HepG2 (cell line): ENCODE data around the gene SMAP1. TPM values are rescaled to one million over a fixed set of nuclear protein-coding genes. Genes with fewer than 3 reads are reported as not detected.

Source experiments
- ATAC-seq: fragments of 200-7000 bp; cut with Tn5 transposase; 3 replicates; pipeline ENCODE4 v1.9.1; 2020; ENCODE audit warnings: mild to moderate bottlenecking, moderate library complexity
- BruUV-seq: library from RNA; stranded (reverse); fragments of 400-500 nt; replicated peaks from 2 replicates; lab custom pipeline; 2021; lab: Mats Ljungman, UMichigan
- CTCF ChIA-PET: fragments of 300-600 bp; formaldehyde crosslinking; extraction: SDS; loops from one replicate; lab custom pipeline; 2021; ENCODE audit warnings: low total read pairs, inconsistent platforms, low intra/inter-chr PET ratio; lab: Yijun Ruan, JAX
- POLR2A ChIA-PET: fragments of 350-600 bp; sonication (Branson Sonifier 250); formaldehyde crosslinking; loops from one replicate; lab custom pipeline; 2020; ENCODE audit warnings: antibody characterized with exemption, inconsistent platforms; lab: Yijun Ruan, JAX
- DNase-seq: peaks from one replicate; pipeline ENCODE4 v3.0.0-alpha.2; 2015; ENCODE audit warnings: low spot score
- FAIRE-seq: peaks from 3 replicates; lab custom pipeline; 2011; peaks lifted over from hg19 to GRCh38; lab: Jason Lieb, UNC
- H2AFZ ChIP-seq: one replicate; pipeline ENCODE4 v1.6.1; 2011; ENCODE audit warnings: low read length, inconsistent platforms
- H3K27ac ChIP-seq: fragments of 300-600 bp; 3 replicates; pipeline ENCODE4 v1.8.0; 2011; ENCODE audit warnings: mixed run types, mild to moderate bottlenecking, mixed read lengths, low read length, inconsistent platforms; ENCODE audit not compliant: insufficient read depth; ENCODE audit errors: extremely low read length
- H3K27me3 ChIP-seq, 2 experiments: fragments of 200-600 bp in 1 of 2; 2 replicates in 1 of 2; 3 replicates in 1 of 2; pipeline versions ENCODE4 v1.6.0 to v1.8.0; 2011; ENCODE audit warnings: low read length in 2 of 2, mild to moderate bottlenecking in 2 of 2, moderate library complexity in 2 of 2, inconsistent platforms in 1 of 2; ENCODE audit not compliant: insufficient read depth in 2 of 2, control insufficient read depth in 1 of 2
- H3K36me3 ChIP-seq, 2 experiments: fragments of 200-600 bp in 1 of 2; replicated peaks in 1 of 2; 2 replicates in 1 of 2; 3 replicates in 1 of 2; pipeline versions ENCODE4 v1.5.1 to v1.8.0; 2011; ENCODE audit warnings: low read length in 2 of 2, inconsistent platforms in 1 of 2; ENCODE audit not compliant: insufficient read depth in 2 of 2, control insufficient read depth in 1 of 2
- H3K4me1 ChIP-seq: 2 replicates; pipeline ENCODE4 v1.5.1; 2012; ENCODE audit warnings: low read length, inconsistent platforms; ENCODE audit not compliant: insufficient read depth
- H3K4me2 ChIP-seq: 2 replicates; pipeline ENCODE4 v1.6.0; 2011; ENCODE audit warnings: low read depth, low read length, inconsistent platforms
- H3K4me3 ChIP-seq, 3 experiments: fragments of 200-600 bp in 1 of 3; sonication (generic), shearing (Covaris generic) in 1 of 3; replicated peaks in 1 of 3; 2 replicates each; pipeline ENCODE4 v1.5.1; 2011 to 2016; ENCODE audit warnings: low read length in 3 of 3, inconsistent platforms in 2 of 3, low read depth in 2 of 3, mild to moderate bottlenecking in 2 of 3, control low read depth in 1 of 3, mixed read lengths in 1 of 3; ENCODE audit not compliant: insufficient read depth in 1 of 3
- H3K79me2 ChIP-seq: one replicate; pipeline ENCODE4 v1.6.1; 2011; ENCODE audit warnings: low read length, inconsistent platforms; ENCODE audit not compliant: insufficient read depth
- H3K9ac ChIP-seq: 2 replicates; pipeline ENCODE4 v1.6.0; 2011; ENCODE audit warnings: mild to moderate bottlenecking, low read depth, low read length, inconsistent platforms; ENCODE audit not compliant: insufficient read depth
- H3K9me3 ChIP-seq: 2 replicates; pipeline ENCODE4 v1.5.1; 2012; ENCODE audit warnings: mild to moderate bottlenecking, low read length
- H4K20me1 ChIP-seq: 2 replicates; pipeline ENCODE4 v1.6.0; 2011; ENCODE audit warnings: inconsistent platforms, mild to moderate bottlenecking, low read length, moderate library complexity; ENCODE audit not compliant: insufficient read depth
- ATF7 ChIP-seq, 2 experiments: fragments of 450-650 bp in 1 of 2; sonication (generic) in 1 of 2; formaldehyde crosslinking in 1 of 2; IDR thresholded peaks; 2 replicates each; pipeline versions ENCODE4 v1.4.0 to v1.6.1; 2016 to 2020; ENCODE audit warnings: antibody characterized with exemption in 1 of 2, mild to moderate bottlenecking in 1 of 2, missing genetic modification reagents in 1 of 2
- CEBPB ChIP-seq: IDR thresholded peaks from 2 replicates; pipeline ENCODE4 v1.6.1; 2011; ENCODE audit warnings: low read depth, low read length, improper control_type of control experiment, borderline replicate concordance
- HMG20A ChIP-seq: IDR thresholded peaks from 2 replicates; pipeline ENCODE4 v1.6.1; 2016; ENCODE audit warnings: borderline replicate concordance
- KLF12 ChIP-seq: sonication (generic); formaldehyde crosslinking; IDR thresholded peaks from 2 replicates; pipeline ENCODE4 v1.4.0; 2020; ENCODE audit warnings: missing genetic modification reagents, borderline replicate concordance
- NFKB2 ChIP-seq: sonication (generic); formaldehyde crosslinking; IDR thresholded peaks from 2 replicates; pipeline ENCODE4 v1.4.0; 2020; ENCODE audit warnings: missing genetic modification reagents, borderline replicate concordance
- PCBP1 ChIP-seq: fragments of 200-400 bp; formaldehyde crosslinking; IDR thresholded peaks from 2 replicates; pipeline ENCODE4 v1.6.1; 2017; ENCODE audit warnings: mild to moderate bottlenecking, low read depth, low read length, borderline replicate concordance
- POLR2A ChIP-seq, 2 experiments: IDR thresholded peaks; 2 replicates each; pipeline ENCODE4 v1.6.1; 2011; ENCODE audit warnings: low read depth in 2 of 2, low read length in 2 of 2, mild to moderate bottlenecking in 1 of 2, moderate library complexity in 1 of 2; ENCODE audit not compliant: insufficient read depth in 1 of 2
- SMAD3 ChIP-seq: sonication (generic); formaldehyde crosslinking; IDR thresholded peaks from 2 replicates; pipeline ENCODE4 v1.4.0; 2020; ENCODE audit warnings: missing genetic modification reagents
- SYNCRIP ChIP-seq: fragments of 200-400 bp; formaldehyde crosslinking; IDR thresholded peaks from 2 replicates; pipeline ENCODE4 v1.6.1; 2018; ENCODE audit warnings: mild to moderate bottlenecking, low read depth, low read length; ENCODE audit not compliant: insufficient read depth
- ZEB1 ChIP-seq: IDR thresholded peaks from 2 replicates; pipeline ENCODE4 v1.6.1; 2012; ENCODE audit warnings: mild to moderate bottlenecking, low read depth, inconsistent platforms; ENCODE audit not compliant: insufficient replicate concordance
- ZFYVE20 ChIP-seq: sonication (generic); formaldehyde crosslinking; IDR thresholded peaks from 2 replicates; pipeline ENCODE4 v1.8.0; 2023; ENCODE audit warnings: low read depth, mild to moderate bottlenecking, moderate library complexity, missing genetic modification reagents, borderline replicate concordance
- ZMAT3 ChIP-seq: sonication (generic); formaldehyde crosslinking; conservative IDR thresholded peaks from 2 replicates; pipeline ENCODE4 v1.7.0; 2021; ENCODE audit warnings: missing genetic modification reagents
- ZNF235 ChIP-seq: sonication (generic); formaldehyde crosslinking; IDR thresholded peaks from 2 replicates; pipeline ENCODE4 v1.8.1; 2023; ENCODE audit warnings: mild to moderate bottlenecking, missing genetic modification reagents, borderline replicate concordance
- ZNF30 ChIP-seq: sonication (generic); formaldehyde crosslinking; IDR thresholded peaks from 2 replicates; pipeline ENCODE4 v1.5.0; 2020; ENCODE audit warnings: mild to moderate bottlenecking, missing genetic modification reagents
- ZNF326 ChIP-seq: sonication (generic); formaldehyde crosslinking; IDR thresholded peaks from 2 replicates; pipeline ENCODE4 v1.4.0; 2020; ENCODE audit warnings: missing genetic modification reagents, borderline replicate concordance
- ZNF329 ChIP-seq: sonication (generic); formaldehyde crosslinking; IDR thresholded peaks from 2 replicates; pipeline ENCODE4 v1.9.0; 2021; ENCODE audit warnings: low read depth, mild to moderate bottlenecking, missing genetic modification reagents
- ZNF354B ChIP-seq: sonication (generic); formaldehyde crosslinking; IDR thresholded peaks from 2 replicates; pipeline ENCODE4 v1.8.0; 2022; ENCODE audit warnings: mild to moderate bottlenecking, missing genetic modification reagents
- ZNF441 ChIP-seq: sonication (generic); formaldehyde crosslinking; IDR thresholded peaks from 2 replicates; pipeline ENCODE4 v1.7.0; 2021; ENCODE audit warnings: missing genetic modification reagents, borderline replicate concordance
- ZNF772 ChIP-seq: sonication (generic); formaldehyde crosslinking; IDR thresholded peaks from 2 replicates; pipeline ENCODE4 v1.5.0; 2020; ENCODE audit warnings: mild to moderate bottlenecking, missing genetic modification reagents
- ZNF878 ChIP-seq: sonication (generic); formaldehyde crosslinking; IDR thresholded peaks from 2 replicates; pipeline ENCODE4 v1.8.1; 2023; ENCODE audit warnings: mild to moderate bottlenecking, missing genetic modification reagents, moderate library complexity
- WGBS: methylation state at CpG from one replicate; pipeline ENCODE4 v1.1.6; 2017; ENCODE audit warnings: low lambda C conversion rate; 5-methylcytosine and 5-hydroxymethylcytosine counted together
- in situ Hi-C: cut with HindIII; loops from 2 replicates; pipeline ENCODE4 v1.10.0; 2017; ENCODE audit warnings: low pct_unique_long_range_greater_than_20kb; ENCODE audit not compliant: extremely low pct_ligation_motif_present
- intact Hi-C: fragments of 100-400 bp; cut with micrococcal nuclease; formaldehyde crosslinking; loops from one replicate; pipeline ENCODE4 v1.10.0; 2022; ENCODE audit not compliant: unreplicated experiment
- polyA plus RNA-seq, 8 experiments: library from polyadenylated mRNA; depleted of rRNA in 3 of 8; stranded (reverse) in 7 of 8; unstranded in 1 of 8; fragments of >200 nt; fragmentation: Illumina TruSeq in 4 of 8; extraction: Trizol in 4 of 8; gene quantifications; 2 replicates each; pipeline versions ENCODE4 v1.2.1 to v1.2.3, GENCODE V29; 2011 to 2016; ENCODE audit warnings: low read depth in 4 of 8, missing spikeins in 1 of 8, mixed read lengths in 1 of 8; ENCODE audit not compliant: insufficient read depth in 1 of 8
- total RNA-seq, 5 experiments: library from RNA; depleted of rRNA; stranded (reverse); fragments of >200 nt; fragmentation: Illumina TruSeq; extraction: Trizol; gene quantifications; 2 replicates each; pipeline ENCODE4 v1.2.3, GENCODE V29; 2016; ENCODE audit warnings: low read depth in 1 of 5
- TF ChIP-seq, protein P1 (sequence below): sonication (generic); formaldehyde crosslinking; IDR thresholded peaks from 2 replicates; pipeline ENCODE4 v1.8.1; 2023; ENCODE audit warnings: missing genetic modification reagents, mild to moderate bottlenecking, borderline replicate concordance
- TF ChIP-seq, protein P2 (sequence below): IDR thresholded peaks from 2 replicates; pipeline ENCODE4 v1.6.1; 2016; ENCODE audit warnings: missing biosample characterization, missing genetic modification reagents, low read depth
- TF ChIP-seq, protein P3 (sequence below): sonication (generic); formaldehyde crosslinking; IDR thresholded peaks from 2 replicates; pipeline ENCODE4 v1.8.1; 2022; ENCODE audit warnings: mild to moderate bottlenecking, missing genetic modification reagents

Gene SMAP1
- total and polyA plus RNA-seq, 2 of the 13 experiments (the other 11 are each of a cell fraction or from before 2014, with no cell fraction given), result 13.4 to 17.8 TPM

DNA sequence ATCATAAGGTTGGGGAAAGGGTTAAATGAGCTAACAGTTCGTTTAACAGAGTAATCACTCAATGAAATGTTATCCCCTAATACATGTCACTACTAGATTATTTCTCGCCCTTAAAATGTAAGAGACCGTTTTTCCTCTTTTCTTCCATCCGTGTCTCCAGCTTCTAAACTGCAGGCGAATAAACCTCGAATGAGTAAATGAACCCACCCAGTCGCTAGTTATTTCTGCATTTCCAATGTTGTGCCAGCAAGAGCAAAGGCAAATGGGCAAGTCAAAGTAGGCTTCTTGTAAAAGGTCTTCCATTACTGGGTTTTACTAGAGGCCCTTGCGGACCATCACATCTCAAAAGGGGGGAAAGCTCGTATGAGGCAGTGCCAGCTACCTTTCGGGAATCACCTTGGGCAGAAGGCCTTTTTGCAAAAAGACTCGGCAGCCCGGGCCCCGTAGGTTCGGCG lies 400 bp upstream of the SMAP1 start (continued):
- TF ChIP-seq ZNF441, result peak; percentile 75; the same call in 1 of the 2 replicates
- TF ChIP-seq PCBP1, result no peak
- TF ChIP-seq ZNF235 (CRISPR knock-in tag), result no peak
- TF ChIP-seq CEBPB, result no peak
- TF ChIP-seq ZMAT3 (CRISPR knock-in tag), result no peak
- TF ChIP-seq POLR2A (IDR thresholded peaks at IDR 0.05; ENCODE audit: insufficient read depth in 1 of 2, low read depth in 2 of 2, low read length in 2 of 2), result peak in 1 of 2 experiments; percentile 60; a peak in 2 of 4 replicates
- no peak for TF ChIP-seq ZNF326 (CRISPR knock-in tag)
- 0 out of 2 replicates have a peak, but pooled peaks have one; percentile 14 for TF ChIP-seq ZNF30
- 0 out of 2 replicates have a peak, but pooled peaks have one; percentile 35 for TF ChIP-seq ZFYVE20
- TF ChIP-seq SMAD3 (CRISPR knock-in tag), result no peak
- no peak for TF ChIP-seq NFKB2 (CRISPR knock-in tag)

DNA sequence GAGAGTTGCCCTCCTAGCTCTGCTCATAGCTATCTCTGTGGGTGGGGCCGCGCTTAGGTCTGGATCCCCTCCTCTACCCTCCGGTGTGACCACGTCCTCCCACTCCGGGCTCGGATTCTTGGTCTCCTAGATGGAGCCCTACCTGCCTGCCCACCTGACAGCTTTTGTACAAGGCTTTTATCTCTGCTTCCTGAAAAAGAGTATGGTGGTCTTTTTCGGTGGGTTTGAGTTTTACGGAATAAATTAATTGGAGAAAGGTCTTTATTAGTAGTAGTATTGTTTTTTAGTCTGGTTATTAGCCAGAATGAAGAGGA lies 773 bp downstream of the SMAP1 start:
- peak; percentile 77 for ATAC-seq
- Histone ChIP-seq H2AFZ (no peak overlapping the region), H3K4me2 (peak overlapping the region; percentile 87), H4K20me1 (peaks cover 4% of the 10 kb centered on the region; the same call in 1 of the 2 replicates), H3K4me1 (peaks cover 51% of the 10 kb centered on the region), H3K4me3 (peak overlapping the region; percentile 82 to 99 (median 83)), H3K9ac (peak overlapping the region; percentile 84), H3K79me2 (peaks cover 42% of the 10 kb centered on the region), H3K27me3 (no peaks in the 10 kb centered on the region), H3K9me3 (no peaks in the 10 kb centered on the region), H3K27ac (peak overlapping the region; percentile 87), H3K36me3 (no peaks in the 10 kb centered on the region)
- ChIA-PET CTCF (no interaction called here), POLR2A (interaction anchor here (1.3 to 3.6 kb wide), 4 partner anchors 13 to 270 kb away, joined by 3 to 13 read pairs (median 4); partner anchors contain the start of genes FAM135A and SDHAF4)
- WGBS, result 0% methylated on average over 8 of the region's 8 CpGs
- BruUV-seq, result no TSS peak
- intact Hi-C loops (loop anchor here (2.0 to 5.0 kb wide), 2 partner anchors 18 to 101 kb away; partner anchors contain the start of gene SDHAF4), in situ Hi-C loops (no loop called here)
- FAIRE-seq, result no peak
- no peak for DNase-seq
- TF ChIP-seq ZNF878 (CRISPR knock-in tag), result 0 out of 2 replicates have a peak, but pooled peaks have one; percentile 9
- no peak for TF ChIP-seq ZFYVE20
- TF ChIP-seq ZNF329 (CRISPR knock-in tag), result peak; percentile 90
- TF ChIP-seq ATF7 (IDR thresholded peaks at IDR 0.05), result no peak
- TF ChIP-seq ATF7 (CRISPR knock-in tag; IDR thresholded peaks at IDR 0.05), result no peak
- 0 out of 2 replicates have a peak, but pooled peaks have one; percentile 5 for TF ChIP-seq KLF12 (CRISPR knock-in tag)
- TF ChIP-seq SYNCRIP, result no peak
- no peak for TF ChIP-seq ZNF772 (CRISPR knock-in tag)
- no peak for TF ChIP-seq ZNF354B
- no peak for TF ChIP-seq HMG20A (CRISPR knock-in tag)
- TF ChIP-seq, protein P1, sequence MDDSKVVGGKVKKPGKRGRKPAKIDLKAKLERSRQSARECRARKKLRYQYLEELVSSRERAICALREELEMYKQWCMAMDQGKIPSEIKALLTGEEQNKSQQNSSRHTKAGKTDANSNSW (CRISPR knock-in tag), result no peak
- TF ChIP-seq, protein P2, sequence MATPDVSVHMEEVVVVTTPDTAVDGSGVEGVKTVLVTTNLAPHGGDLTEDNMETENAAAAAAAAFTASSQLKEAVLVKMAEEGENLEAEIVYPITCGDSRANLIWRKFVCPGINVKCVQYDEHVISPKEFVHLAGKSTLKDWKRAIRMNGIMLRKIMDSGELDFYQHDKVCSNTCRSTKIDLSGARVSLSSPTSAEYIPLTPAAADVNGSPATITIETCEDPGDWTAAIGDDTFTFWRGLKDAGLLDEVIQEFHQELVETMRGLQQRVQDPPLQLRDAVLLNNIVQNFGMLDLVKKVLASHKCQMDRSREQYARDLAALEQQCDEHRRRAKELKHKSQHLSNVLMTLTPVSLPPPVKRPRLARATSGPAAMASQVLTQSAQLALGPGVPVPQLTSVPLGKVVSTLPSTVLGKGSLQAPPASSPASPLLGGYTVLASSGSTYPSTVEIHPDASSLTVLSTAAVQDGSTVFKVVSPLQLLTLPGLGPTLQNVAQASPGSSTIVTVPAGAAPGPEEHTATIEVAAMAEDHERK (CRISPR knock-in tag), result no peak
- TF ChIP-seq ZEB1, result peak; percentile 59
- TF ChIP-seq, protein P3, sequence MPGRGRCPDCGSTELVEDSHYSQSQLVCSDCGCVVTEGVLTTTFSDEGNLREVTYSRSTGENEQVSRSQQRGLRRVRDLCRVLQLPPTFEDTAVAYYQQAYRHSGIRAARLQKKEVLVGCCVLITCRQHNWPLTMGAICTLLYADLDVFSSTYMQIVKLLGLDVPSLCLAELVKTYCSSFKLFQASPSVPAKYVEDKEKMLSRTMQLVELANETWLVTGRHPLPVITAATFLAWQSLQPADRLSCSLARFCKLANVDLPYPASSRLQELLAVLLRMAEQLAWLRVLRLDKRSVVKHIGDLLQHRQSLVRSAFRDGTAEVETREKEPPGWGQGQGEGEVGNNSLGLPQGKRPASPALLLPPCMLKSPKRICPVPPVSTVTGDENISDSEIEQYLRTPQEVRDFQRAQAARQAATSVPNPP (CRISPR knock-in tag), result no peak
